ENCODE measurements around the gene SIX6. TPM values are rescaled to one million over a fixed set of nuclear protein-coding genes. Genes with fewer than 3 reads are reported as not detected.
A peak's percentile ranks its signal among the peaks of the same experiment; 100 is the strongest.

SIX6 gene
- total RNA-seq, 3 donors from 2014 or later, result not detected

GRCh38 chr14:60515511-60516289, 6.8 kb downstream of the SIX6 start:
- Histone ChIP-seq H3K36me3 (ENCODE audit: low read depth) (no peaks in the 10 kb centered on the region), H3K4me3 (no peak overlapping the region), H3K4me1 (ENCODE audit: low read depth) (peaks cover 3% of the 10 kb centered on the region), H3K9me3 (no peaks in the 10 kb centered on the region)
- intact Hi-C loops (cut with DNase I, micrococcal nuclease), result no loop called here
- TF ChIP-seq CTCF (IDR thresholded peaks at IDR 0.05), result no peak
- DNase-seq (peak in 1 of 3 donors; percentile 41), ATAC-seq (no peak)

GRCh38 chr14:60532442-60532841, 23.5 kb downstream of the SIX6 start:
- no peak for TF ChIP-seq CTCF (IDR thresholded peaks at IDR 0.05)
- ATAC-seq (no peak), DNase-seq (no peak)
- Histone ChIP-seq H3K4me1 (ENCODE audit: low read depth) (no peaks in the 10 kb centered on the region), H3K9me3 (no peaks in the 10 kb centered on the region), H3K4me3 (no peak overlapping the region), H3K36me3 (ENCODE audit: low read depth) (no peaks in the 10 kb centered on the region)
- intact Hi-C loops (cut with DNase I, micrococcal nuclease), result no loop called here

GRCh38 chr14:60537663-60538062, 28.7 kb downstream of the SIX6 start:
- Histone ChIP-seq H3K4me3 (no peak overlapping the region), H3K4me1 (ENCODE audit: low read depth) (no peaks in the 10 kb centered on the region), H3K9me3 (no peaks in the 10 kb centered on the region), H3K36me3 (ENCODE audit: low read depth) (no peaks in the 10 kb centered on the region)
- intact Hi-C loops (cut with DNase I, micrococcal nuclease), result no loop called here
- DNase-seq, result no peak
- no peak for ATAC-seq
- no peak for TF ChIP-seq CTCF (IDR thresholded peaks at IDR 0.05)

DNA sequence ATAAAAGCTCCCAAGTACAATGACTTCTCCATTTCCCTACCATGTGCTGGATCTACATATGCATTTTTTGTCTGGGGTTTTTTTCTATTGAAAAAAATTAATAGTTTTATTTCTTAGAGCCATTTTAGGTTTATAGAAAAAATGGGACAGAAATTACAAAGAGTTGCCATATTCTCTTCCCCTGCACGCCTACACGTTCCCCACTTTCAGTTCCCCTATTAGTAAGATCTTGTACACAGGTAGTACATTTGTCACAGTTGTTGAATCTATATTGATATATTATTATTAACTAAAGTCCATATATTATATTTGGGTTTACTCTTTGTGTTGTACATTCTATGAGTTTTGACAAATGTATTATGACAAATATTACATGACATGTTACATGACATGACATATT, 35.7 kb downstream of the SIX6 start:
- Histone ChIP-seq H3K9me3 (peaks cover 3% of the 10 kb centered on the region), H3K4me1 (ENCODE audit: low read depth) (no peaks in the 10 kb centered on the region), H3K4me3 (no peak overlapping the region), H3K36me3 (ENCODE audit: low read depth) (no peaks in the 10 kb centered on the region)
- ATAC-seq, result no peak
- TF ChIP-seq CTCF (IDR thresholded peaks at IDR 0.05), result no peak
- DNase-seq, result no peak
- intact Hi-C loops (cut with DNase I, micrococcal nuclease), result no loop called here

DNA sequence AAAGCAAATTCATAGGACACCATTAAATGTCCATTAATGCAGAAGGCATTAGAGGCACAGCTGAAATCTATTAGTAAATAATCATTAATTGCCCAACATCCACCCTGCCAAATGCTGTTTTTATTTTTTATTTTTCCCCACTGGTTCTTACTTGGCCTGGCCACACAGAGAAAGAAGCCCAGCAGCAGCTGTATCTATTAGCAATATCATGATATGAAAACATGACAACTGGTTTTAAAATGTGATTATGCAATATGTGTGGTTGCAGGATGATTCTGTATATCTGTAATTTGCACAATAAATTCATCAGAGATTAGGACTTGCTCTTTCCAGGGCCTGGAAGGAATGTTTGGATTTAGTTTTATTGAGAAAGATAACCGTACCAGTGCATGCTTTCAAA, 44.9 kb downstream of the SIX6 start:
- no peaks in the 10 kb centered on the region for H3K4me1 ChIP-seq (ENCODE audit: low read depth)
- H3K4me3 ChIP-seq, result no peak overlapping the region
- no peak for ATAC-seq
- intact Hi-C loops (cut with DNase I, micrococcal nuclease), result no loop called here
- DNase-seq, result no peak
- H3K9me3 ChIP-seq, result no peaks in the 10 kb centered on the region
- H3K36me3 ChIP-seq (ENCODE audit: low read depth), result no peaks in the 10 kb centered on the region
- TF ChIP-seq CTCF (IDR thresholded peaks at IDR 0.05), result no peak
